Body of pancreas (tissue), 4 donors: ENCODE data around the gene LPAR6.
"Not testable (repeated sequence)": the region's sequence is repeated elsewhere in the genome, so short reads cannot be mapped to it uniquely, and the experiment has no call there.

ENCODE experiments used
- POLR2A ChIP-seq, 3 donors: fragments of 450-650 bp; IDR thresholded peaks; one replicate each; pipeline ENCODE4 v1.6.1; 2016; ENCODE audit warnings: antibody characterized with exemption in 3 of 3, mild to moderate bottlenecking in 2 of 3
- TF ChIP-seq, protein P1 (sequence below), 7 experiments: fragments of 450-650 bp in 4 of 7; fragments of 200-600 bp in 3 of 7; sonication (generic) in 3 of 7; IDR thresholded peaks; one replicate each; pipeline ENCODE4 v1.5.1; 2016 to 2019; ENCODE audit warnings: antibody characterized with exemption in 7 of 7

DNA sequence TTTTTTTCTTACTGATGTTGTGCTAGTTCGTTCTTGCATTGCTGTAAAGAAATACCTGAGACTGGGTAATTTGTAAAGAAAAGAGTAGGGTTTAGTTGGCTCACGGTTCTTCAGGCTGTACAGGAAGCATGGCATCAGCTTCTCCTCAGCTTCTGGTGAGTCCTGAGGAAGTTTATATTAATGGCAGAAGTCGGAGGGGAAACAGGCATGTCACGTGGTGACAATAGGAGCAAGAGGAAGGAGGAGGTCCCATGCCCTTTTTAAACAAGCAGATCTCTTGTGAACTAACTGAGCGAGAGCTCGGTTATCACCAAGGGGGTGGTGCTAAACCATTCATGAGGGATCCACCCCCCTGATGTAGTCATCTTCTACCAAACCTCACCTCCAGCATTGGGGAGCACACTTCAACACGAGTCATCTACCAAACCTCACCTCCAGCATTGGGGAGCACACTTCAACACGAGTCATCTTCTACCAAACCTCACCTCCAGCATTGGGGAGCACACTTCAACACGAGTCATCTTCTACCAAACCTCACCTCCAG lies 13.9 kb upstream of the LPAR6 start:
- not testable (repeated sequence) for TF ChIP-seq POLR2A (IDR thresholded peaks at IDR 0.05)
- TF ChIP-seq, protein P1, sequence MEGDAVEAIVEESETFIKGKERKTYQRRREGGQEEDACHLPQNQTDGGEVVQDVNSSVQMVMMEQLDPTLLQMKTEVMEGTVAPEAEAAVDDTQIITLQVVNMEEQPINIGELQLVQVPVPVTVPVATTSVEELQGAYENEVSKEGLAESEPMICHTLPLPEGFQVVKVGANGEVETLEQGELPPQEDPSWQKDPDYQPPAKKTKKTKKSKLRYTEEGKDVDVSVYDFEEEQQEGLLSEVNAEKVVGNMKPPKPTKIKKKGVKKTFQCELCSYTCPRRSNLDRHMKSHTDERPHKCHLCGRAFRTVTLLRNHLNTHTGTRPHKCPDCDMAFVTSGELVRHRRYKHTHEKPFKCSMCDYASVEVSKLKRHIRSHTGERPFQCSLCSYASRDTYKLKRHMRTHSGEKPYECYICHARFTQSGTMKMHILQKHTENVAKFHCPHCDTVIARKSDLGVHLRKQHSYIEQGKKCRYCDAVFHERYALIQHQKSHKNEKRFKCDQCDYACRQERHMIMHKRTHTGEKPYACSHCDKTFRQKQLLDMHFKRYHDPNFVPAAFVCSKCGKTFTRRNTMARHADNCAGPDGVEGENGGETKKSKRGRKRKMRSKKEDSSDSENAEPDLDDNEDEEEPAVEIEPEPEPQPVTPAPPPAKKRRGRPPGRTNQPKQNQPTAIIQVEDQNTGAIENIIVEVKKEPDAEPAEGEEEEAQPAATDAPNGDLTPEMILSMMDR (IDR thresholded peaks at IDR 0.05): not testable (repeated sequence)
